Astrocyte (in vitro differentiated cells and primary cell): Measurements from ENCODE around the gene NLGN4Y. TPM values are rescaled to one million over a fixed set of nuclear protein-coding genes. Genes with fewer than 3 reads are reported as not detected.

Experiments
- DNase-seq: peaks from one replicate; pipeline ENCODE4 v3.0.0-alpha.2; 2010; ENCODE audit warnings: low read depth
- FAIRE-seq: peaks from 2 replicates; lab custom pipeline; 2011; peaks lifted over from hg19 to GRCh38; lab: Jason Lieb, UNC
- H2AFZ ChIP-seq: 2 replicates; pipeline ENCODE4 v1.6.0; 2012; ENCODE audit warnings: low read depth, low read length, inconsistent platforms
- H3K27ac ChIP-seq: 2 replicates; pipeline ENCODE4 v1.5.1; 2011; ENCODE audit warnings: low read depth, low read length, inconsistent platforms
- H3K27me3 ChIP-seq: 2 replicates; pipeline ENCODE4 v1.6.0; 2011; ENCODE audit warnings: low read length, inconsistent platforms; ENCODE audit not compliant: insufficient read depth
- H3K36me3 ChIP-seq: 2 replicates; pipeline ENCODE4 v1.5.1; 2011; ENCODE audit warnings: low read length, inconsistent platforms; ENCODE audit not compliant: insufficient read depth
- H3K4me1 ChIP-seq: 2 replicates; pipeline ENCODE4 v1.5.1; 2011; ENCODE audit warnings: low read length, inconsistent platforms; ENCODE audit not compliant: insufficient read depth
- H3K4me2 ChIP-seq: 2 replicates; pipeline ENCODE4 v1.6.0; 2012; ENCODE audit warnings: low read length, inconsistent platforms
- H3K4me3 ChIP-seq: 2 replicates; pipeline ENCODE4 v1.5.1; 2011; ENCODE audit warnings: low read depth, mild to moderate bottlenecking, low read length, inconsistent platforms; ENCODE audit not compliant: insufficient read depth
- H3K79me2 ChIP-seq: 2 replicates; pipeline ENCODE4 v1.6.0; 2012; ENCODE audit warnings: mild to moderate bottlenecking, low read length, inconsistent platforms; ENCODE audit not compliant: insufficient read depth
- H3K9ac ChIP-seq: 2 replicates; pipeline ENCODE4 v1.6.0; 2012; ENCODE audit warnings: mild to moderate bottlenecking, low read length, inconsistent platforms
- H3K9me3 ChIP-seq: 2 replicates; pipeline ENCODE4 v1.5.1; 2012; ENCODE audit warnings: low read depth, mild to moderate bottlenecking, low read length, inconsistent platforms; ENCODE audit not compliant: insufficient read depth
- H4K20me1 ChIP-seq: 2 replicates; pipeline ENCODE4 v1.6.0; 2012; ENCODE audit warnings: low read length, inconsistent platforms; ENCODE audit not compliant: insufficient read depth
- H3K27ac Mint-ChIP-seq: one replicate; pipeline ENCODE4 v1.8.0; 2021; ENCODE audit warnings: mild to moderate bottlenecking, mixed read lengths; ENCODE audit not compliant: unreplicated experiment
- H3K27me3 Mint-ChIP-seq: one replicate; pipeline ENCODE4 v1.8.0; 2021; ENCODE audit warnings: low read depth, mixed read lengths; ENCODE audit not compliant: unreplicated experiment
- H3K36me3 Mint-ChIP-seq: one replicate; pipeline ENCODE4 v1.8.0; 2021; ENCODE audit warnings: low read depth, mixed read lengths; ENCODE audit not compliant: unreplicated experiment
- H3K4me1 Mint-ChIP-seq: one replicate; pipeline ENCODE4 v1.8.0; 2021; ENCODE audit warnings: low read depth, mixed read lengths; ENCODE audit not compliant: unreplicated experiment
- H3K4me3 Mint-ChIP-seq: one replicate; pipeline ENCODE4 v1.8.0; 2021; ENCODE audit warnings: mild to moderate bottlenecking, moderate library complexity, mixed read lengths; ENCODE audit not compliant: unreplicated experiment
- H3K9me3 Mint-ChIP-seq: one replicate; pipeline ENCODE4 v1.8.0; 2021; ENCODE audit warnings: mild to moderate bottlenecking, mixed read lengths; ENCODE audit not compliant: unreplicated experiment
- CTCF ChIP-seq: IDR thresholded peaks from 2 replicates; pipeline ENCODE4 v1.5.1; 2011; ENCODE audit warnings: low read depth, mild to moderate bottlenecking, inconsistent platforms, low read length, moderate library complexity; ENCODE audit not compliant: insufficient read depth
- EZH2 ChIP-seq: IDR thresholded peaks from 2 replicates; pipeline ENCODE4 v1.6.1; 2012; ENCODE audit warnings: mild to moderate bottlenecking, low read length, inconsistent platforms; ENCODE audit not compliant: insufficient read depth
- total RNA-seq: library from RNA; stranded (reverse); gene quantifications from 2 replicates; pipeline ENCODE4 v1.2.1, GENCODE V29; 2021

Gene NLGN4Y
- total RNA-seq, 1 donor from 2014 or later: 19.7 TPM

- TF ChIP-seq CTCF (no peak), EZH2 (no peak)
- DNase-seq (no peak), FAIRE-seq (no peak)
- H2AFZ ChIP-seq: no peak overlapping the region
- H3K4me2 ChIP-seq: no peak overlapping the region
- no peaks in the 10 kb centered on the region for H3K36me3 ChIP-seq
- H3K9me3 ChIP-seq: no peaks in the 10 kb centered on the region
- no peaks in the 10 kb centered on the region for H3K4me1 ChIP-seq
- no peaks in the 10 kb centered on the region for H3K27me3 ChIP-seq
- Mint-ChIP-seq H3K9me3 (no peaks in the 10 kb centered on the region), H3K4me1 (no peaks in the 10 kb centered on the region), H3K36me3 (no peaks in the 10 kb centered on the region), H3K4me3 (no peak overlapping the region), H3K27me3 (no peaks in the 10 kb centered on the region), H3K27ac (no peak overlapping the region)
- no peak overlapping the region for H3K4me3 ChIP-seq
- no peaks in the 10 kb centered on the region for H3K79me2 ChIP-seq
- H3K9ac ChIP-seq: no peak overlapping the region
- no peak overlapping the region for H3K27ac ChIP-seq
- no peaks in the 10 kb centered on the region for H4K20me1 ChIP-seq
Measured at GRCh38 chrY:14694543-14694942, 170.2 kb downstream of the NLGN4Y start.

GRCh38 chrY:14708158-14708557, 183.8 kb downstream of the NLGN4Y start:
- no peaks in the 10 kb centered on the region for H3K27me3 ChIP-seq
- H2AFZ ChIP-seq: no peak overlapping the region
- FAIRE-seq: no peak
- H3K9me3 Mint-ChIP-seq: peaks cover 3% of the 10 kb centered on the region
- no peak overlapping the region for H3K27ac ChIP-seq
- no peak overlapping the region for H3K4me3 ChIP-seq
- TF ChIP-seq CTCF (no peak), EZH2 (no peak)
- no peaks in the 10 kb centered on the region for H4K20me1 ChIP-seq
- peaks cover 7% of the 10 kb centered on the region for H3K36me3 Mint-ChIP-seq
- H3K79me2 ChIP-seq: no peaks in the 10 kb centered on the region
- no peaks in the 10 kb centered on the region for H3K9me3 ChIP-seq
- H3K4me3 Mint-ChIP-seq: no peak overlapping the region
- H3K9ac ChIP-seq: no peak overlapping the region
- peaks cover 2% of the 10 kb centered on the region for H3K4me1 Mint-ChIP-seq
- no peaks in the 10 kb centered on the region for H3K36me3 ChIP-seq
- DNase-seq: no peak
- no peaks in the 10 kb centered on the region for H3K27me3 Mint-ChIP-seq
- no peaks in the 10 kb centered on the region for H3K4me1 ChIP-seq
- no peak overlapping the region for H3K4me2 ChIP-seq
- no peak overlapping the region for H3K27ac Mint-ChIP-seq

GRCh38 chrY:14741596-14741995, 217.3 kb downstream of the NLGN4Y start:
- no peak overlapping the region for H3K4me2 ChIP-seq
- no peak for TF ChIP-seq CTCF
- TF ChIP-seq EZH2: no peak
- H3K4me3 ChIP-seq: no peak overlapping the region
- no peaks in the 10 kb centered on the region for H3K27me3 ChIP-seq
- Mint-ChIP-seq H3K4me1 (peaks cover 17% of the 10 kb centered on the region), H3K36me3 (peaks cover 2% of the 10 kb centered on the region), H3K27ac (no peak overlapping the region), H3K27me3 (no peaks in the 10 kb centered on the region), H3K4me3 (no peak overlapping the region), H3K9me3 (no peaks in the 10 kb centered on the region)
- H3K4me1 ChIP-seq: no peaks in the 10 kb centered on the region
- H3K9ac ChIP-seq: no peak overlapping the region
- DNase-seq: no peak
- H3K36me3 ChIP-seq: no peaks in the 10 kb centered on the region
- no peak overlapping the region for H2AFZ ChIP-seq
- no peaks in the 10 kb centered on the region for H3K9me3 ChIP-seq
- H4K20me1 ChIP-seq: no peaks in the 10 kb centered on the region
- no peak for FAIRE-seq
- no peaks in the 10 kb centered on the region for H3K79me2 ChIP-seq
- H3K27ac ChIP-seq: no peak overlapping the region
